DOHH2 (cell line): ENCODE results near the gene TXNIP.

Experiments
- H3F3A ChIP-seq: fragments of 200-600 bp; sonication (generic), shearing (Covaris generic); 2 replicates; pipeline ENCODE4 v1.6.0; 2016; ENCODE audit warnings: antibody characterized with exemption, mild to moderate bottlenecking; ENCODE audit not compliant: control insufficient read depth, insufficient read depth
- H3K27ac ChIP-seq: fragments of 200-600 bp; sonication (generic); 2 replicates; pipeline ENCODE4 v1.5.1; 2014; ENCODE audit warnings: low read depth, mild to moderate bottlenecking, low read length, moderate library complexity
- H3K27me3 ChIP-seq: fragments of 200-600 bp; sonication (generic); 2 replicates; pipeline ENCODE4 v1.6.1; 2014; ENCODE audit warnings: mild to moderate bottlenecking, low read length, mixed read lengths; ENCODE audit not compliant: control insufficient read depth
- H3K36me3 ChIP-seq: fragments of 200-600 bp; sonication (generic); 2 replicates; pipeline ENCODE4 v1.6.1; 2014; ENCODE audit warnings: mild to moderate bottlenecking, low read length, moderate library complexity, mixed read lengths; ENCODE audit not compliant: control insufficient read depth
- H3K4me1 ChIP-seq: fragments of 200-600 bp; sonication (generic); 2 replicates; pipeline ENCODE4 v1.6.1; 2014; ENCODE audit warnings: mild to moderate bottlenecking, low read length, mixed read lengths; ENCODE audit not compliant: control insufficient read depth
- H3K4me2 ChIP-seq: fragments of 200-600 bp; sonication (generic); 2 replicates; pipeline ENCODE4 v1.6.0; 2014; ENCODE audit warnings: mild to moderate bottlenecking, low read length, moderate library complexity
- H3K4me3 ChIP-seq: fragments of 200-600 bp; sonication (generic); 2 replicates; pipeline ENCODE4 v1.5.1; 2014; ENCODE audit warnings: mild to moderate bottlenecking, low read length, mixed read lengths
- H3K79me2 ChIP-seq: fragments of 200-600 bp; sonication (generic); 2 replicates; pipeline ENCODE4 v1.6.1; 2014; ENCODE audit warnings: mild to moderate bottlenecking, low read length, mixed read lengths; ENCODE audit not compliant: control insufficient read depth
- H3K9me2 ChIP-seq: fragments of 200-600 bp; sonication (generic); replicated peaks from 2 replicates; pipeline ENCODE4 v1.6.1; 2014; ENCODE audit warnings: mild to moderate bottlenecking, low read length, mixed read lengths; ENCODE audit not compliant: control insufficient read depth
- H3K9me3 ChIP-seq: fragments of 200-600 bp; sonication (generic); 2 replicates; pipeline ENCODE4 v1.6.1; 2014; ENCODE audit warnings: antibody characterized with exemption, low read length, mixed read lengths; ENCODE audit not compliant: control insufficient read depth, insufficient read depth
- H4K20me1 ChIP-seq: fragments of 200-600 bp; sonication (generic); 2 replicates; pipeline ENCODE4 v1.6.0; 2014; ENCODE audit warnings: low read depth, mild to moderate bottlenecking, antibody characterized with exemption, low read length, moderate library complexity; ENCODE audit not compliant: control insufficient read depth, insufficient read depth
- CTCF ChIP-seq: fragments of 200-600 bp; sonication (generic); IDR thresholded peaks from one replicate; pipeline ENCODE4 v1.5.1; 2014; ENCODE audit warnings: antibody characterized with exemption, mild to moderate bottlenecking, low read depth, low read length; ENCODE audit not compliant: poor library complexity, severe bottlenecking
- EZH2phosphoT487 ChIP-seq: fragments of 200-600 bp; sonication (generic); IDR thresholded peaks from 2 replicates; pipeline ENCODE4 v1.6.1; 2017; ENCODE audit warnings: borderline replicate concordance, mild to moderate bottlenecking, antibody characterized with exemption, low read length, moderate library complexity, mixed read lengths

The TXNIP gene

GRCh38 chr1:145995148-145995881 is 1.1 kb downstream of the TXNIP start:
- Histone ChIP-seq H3K4me2 (peak overlapping the region; percentile 79), H3K4me1 (peaks cover 63% of the 10 kb centered on the region), H3K79me2 (peaks cover 32% of the 10 kb centered on the region), H3K4me3 (peak overlapping the region; percentile 91), H3K9me3 (no peaks in the 10 kb centered on the region), H3F3A (peaks cover 66% of the 10 kb centered on the region), H3K9me2 (no peaks in the 10 kb centered on the region), H3K36me3 (peaks cover 43% of the 10 kb centered on the region), H3K27me3 (no peaks in the 10 kb centered on the region), H3K27ac (peak overlapping the region; percentile 95), H4K20me1 (peaks cover 22% of the 10 kb centered on the region)
- TF ChIP-seq EZH2phosphoT487, result no peak
- no peak for TF ChIP-seq CTCF

- Histone ChIP-seq H3K4me3 (peak overlapping the region; percentile 91), H3K27ac (peak overlapping the region; percentile 95; the same call in 1 of the 2 replicates), H3K9me2 (no peaks in the 10 kb centered on the region), H3K36me3 (peaks cover 43% of the 10 kb centered on the region), H3K79me2 (peaks cover 32% of the 10 kb centered on the region), H3K27me3 (no peaks in the 10 kb centered on the region), H3K9me3 (no peaks in the 10 kb centered on the region), H3K4me2 (peak overlapping the region; percentile 79), H4K20me1 (peaks cover 22% of the 10 kb centered on the region), H3F3A (peaks cover 67% of the 10 kb centered on the region), H3K4me1 (peaks cover 56% of the 10 kb centered on the region)
- TF ChIP-seq CTCF (no peak), EZH2phosphoT487 (no peak)
These were observed 1.8 kb downstream of the TXNIP start for GRCh38 chr1:145994391-145995120.

GRCh38 chr1:145993618-145994390 is 2.6 kb downstream of the TXNIP start:
- Histone ChIP-seq H3K4me2 (peak overlapping the region; percentile 79), H3K79me2 (peaks cover 32% of the 10 kb centered on the region), H3K9me3 (no peaks in the 10 kb centered on the region), H3K9me2 (no peaks in the 10 kb centered on the region), H3F3A (peaks cover 67% of the 10 kb centered on the region), H4K20me1 (peaks cover 22% of the 10 kb centered on the region), H3K27me3 (no peaks in the 10 kb centered on the region), H3K27ac (no peak overlapping the region), H3K4me3 (peak overlapping the region; percentile 91), H3K4me1 (peaks cover 51% of the 10 kb centered on the region), H3K36me3 (peaks cover 43% of the 10 kb centered on the region)
- TF ChIP-seq EZH2phosphoT487 (no peak), CTCF (no peak)
